Measurements from ENCODE around the gene COQ10A.

DNA sequence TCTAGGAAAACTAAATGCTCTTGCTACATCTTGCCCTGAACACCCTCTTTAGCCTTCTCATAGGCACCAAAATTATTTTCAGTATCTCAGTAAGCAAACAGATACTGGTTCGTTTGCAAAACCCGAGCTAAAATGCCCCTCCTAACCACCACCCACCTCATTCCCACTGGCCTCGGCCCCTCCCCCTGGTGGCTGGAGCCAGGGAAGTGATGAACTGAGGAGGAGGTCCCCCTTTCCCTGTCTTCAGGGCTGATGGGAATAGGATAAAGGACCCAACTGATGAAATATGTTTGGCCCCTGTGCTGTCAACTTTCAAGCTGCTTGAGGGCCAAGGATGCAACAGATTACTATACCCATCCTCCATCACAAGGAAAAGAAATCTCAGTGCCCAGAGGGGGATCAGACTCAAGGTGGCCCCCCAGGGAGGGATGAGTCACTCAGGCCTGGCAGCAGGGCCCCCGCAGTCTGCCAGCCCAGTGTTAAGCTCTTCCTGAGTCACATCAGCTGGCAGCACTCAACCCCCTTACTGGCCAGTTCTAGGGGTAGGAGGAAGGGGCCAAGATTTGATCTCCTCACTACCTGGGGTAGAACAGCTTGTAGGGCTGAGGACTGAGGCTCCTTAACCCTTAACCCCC, 10.3 kb upstream of the COQ10A start:
- TF ChIP-seq, protein P1, sequence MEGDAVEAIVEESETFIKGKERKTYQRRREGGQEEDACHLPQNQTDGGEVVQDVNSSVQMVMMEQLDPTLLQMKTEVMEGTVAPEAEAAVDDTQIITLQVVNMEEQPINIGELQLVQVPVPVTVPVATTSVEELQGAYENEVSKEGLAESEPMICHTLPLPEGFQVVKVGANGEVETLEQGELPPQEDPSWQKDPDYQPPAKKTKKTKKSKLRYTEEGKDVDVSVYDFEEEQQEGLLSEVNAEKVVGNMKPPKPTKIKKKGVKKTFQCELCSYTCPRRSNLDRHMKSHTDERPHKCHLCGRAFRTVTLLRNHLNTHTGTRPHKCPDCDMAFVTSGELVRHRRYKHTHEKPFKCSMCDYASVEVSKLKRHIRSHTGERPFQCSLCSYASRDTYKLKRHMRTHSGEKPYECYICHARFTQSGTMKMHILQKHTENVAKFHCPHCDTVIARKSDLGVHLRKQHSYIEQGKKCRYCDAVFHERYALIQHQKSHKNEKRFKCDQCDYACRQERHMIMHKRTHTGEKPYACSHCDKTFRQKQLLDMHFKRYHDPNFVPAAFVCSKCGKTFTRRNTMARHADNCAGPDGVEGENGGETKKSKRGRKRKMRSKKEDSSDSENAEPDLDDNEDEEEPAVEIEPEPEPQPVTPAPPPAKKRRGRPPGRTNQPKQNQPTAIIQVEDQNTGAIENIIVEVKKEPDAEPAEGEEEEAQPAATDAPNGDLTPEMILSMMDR (IDR thresholded peaks at IDR 0.05): no peak
- TF ChIP-seq POLR2A (IDR thresholded peaks at IDR 0.05): no peak
